Body of pancreas (tissue), 4 donors: ENCODE measurements around the gene FBN3.

Experiments used
- CTCF ChIP-seq, 7 experiments: fragments of 450-650 bp in 4 of 7; fragments of 200-600 bp in 3 of 7; sonication (generic) in 3 of 7; IDR thresholded peaks; one replicate each; pipeline ENCODE4 v1.5.1; 2016 to 2019; ENCODE audit warnings: antibody characterized with exemption in 7 of 7
- POLR2A ChIP-seq, 3 donors: fragments of 450-650 bp; IDR thresholded peaks; one replicate each; pipeline ENCODE4 v1.6.1; 2016; ENCODE audit warnings: antibody characterized with exemption in 3 of 3, mild to moderate bottlenecking in 2 of 3

DNA sequence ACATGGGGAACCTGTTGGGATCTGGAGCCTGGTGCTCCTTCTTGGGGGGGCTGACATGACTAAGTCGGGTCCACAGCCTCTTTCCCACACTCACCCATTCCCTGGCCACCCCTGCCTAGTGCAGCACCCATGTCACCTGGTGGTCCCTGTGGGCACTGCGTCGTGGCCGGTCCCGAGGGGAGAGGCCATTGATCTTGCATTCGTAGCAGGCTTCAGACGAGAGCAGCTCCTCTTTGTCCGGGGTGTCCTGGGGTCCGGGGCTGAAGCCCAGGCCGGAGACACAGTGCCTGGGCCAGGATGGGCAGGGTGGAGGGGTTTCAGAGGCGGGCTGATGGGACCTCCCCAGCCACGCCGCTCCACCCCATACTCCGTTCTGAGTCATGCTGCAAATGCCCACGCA is 77.5 kb downstream of the FBN3 start:
- TF ChIP-seq CTCF (IDR thresholded peaks at IDR 0.05) (no peak), POLR2A (IDR thresholded peaks at IDR 0.05) (no peak)
